ENCODE results near the gene TRPV4. TPM values are rescaled to one million over a fixed set of nuclear protein-coding genes. Genes with fewer than 3 reads are reported as not detected.

TRPV4 gene
- total and polyA plus RNA-seq, 9 of the 15 experiments (the other 6 are each of a cell fraction or from before 2014, with no cell fraction given) = 0.13 TPM; not detected in 8

DNA sequence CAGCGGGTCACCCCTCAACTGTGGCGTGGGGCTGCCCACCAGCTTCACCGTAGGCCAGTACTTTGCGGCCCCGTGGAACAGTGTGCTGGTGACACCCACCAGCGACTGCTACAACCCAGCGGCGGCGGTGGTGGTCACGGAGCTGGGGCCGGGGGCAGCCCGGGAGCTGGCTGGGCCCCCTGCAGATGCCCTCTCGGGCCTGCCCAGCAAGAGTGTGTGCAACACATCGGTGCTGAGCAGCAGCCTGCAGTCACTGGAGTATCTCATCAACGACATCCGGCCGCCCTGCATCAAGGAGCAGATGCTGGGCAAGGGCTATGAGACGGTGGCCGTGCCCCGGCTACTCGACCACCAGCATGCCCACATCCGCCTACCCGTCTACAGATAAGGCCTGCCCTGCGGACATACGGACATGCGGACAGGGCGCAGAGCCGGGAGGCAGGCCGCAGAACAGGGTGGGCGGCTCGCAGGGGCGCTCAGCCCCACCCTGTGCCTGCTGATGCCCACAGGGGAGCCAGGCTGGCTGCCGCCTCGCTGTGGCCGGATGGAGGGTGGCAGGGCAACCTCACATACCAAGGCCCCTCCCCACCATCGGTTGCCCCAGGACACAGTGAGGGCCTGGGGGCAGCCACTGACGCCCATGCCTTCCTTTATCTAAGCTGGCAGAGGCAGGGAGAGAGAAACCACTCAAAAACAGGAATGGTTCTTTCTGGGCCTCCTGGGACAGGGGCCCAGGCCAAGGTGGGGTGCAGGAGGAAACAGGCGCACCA, 64.1 kb downstream of the TRPV4 start:
- H3K9ac ChIP-seq (ENCODE audit: insufficient read depth in 1 of 2, low read depth in 2 of 2, low read length in 2 of 2) = no peak overlapping the region
- H3K27ac ChIP-seq (ENCODE audit: extremely low read depth, low read depth, low read length) = no peak overlapping the region
- peaks cover 0 to 22% of the 10 kb centered on the region in 2 experiments; a peak in 3 of 5 replicates for H3K4me1 ChIP-seq (replicated peaks in 1 of 2; ENCODE audit: control insufficient read depth in 2 of 2, insufficient read depth in 2 of 2, low read length in 2 of 2)
- H3K9me3 ChIP-seq (replicated peaks; ENCODE audit: control insufficient read depth, insufficient read depth, low read depth, low read length) = no peaks in the 10 kb centered on the region
- no peaks in the 10 kb centered on the region for H3K9me1 ChIP-seq (ENCODE audit: control insufficient read depth, insufficient read depth, low read length)
- no peaks in the 10 kb centered on the region for H3K36me3 ChIP-seq (ENCODE audit: control insufficient read depth, insufficient read depth, low read length)
- ChIA-PET POLR2A (interaction anchor here (0.6 kb wide), 1 partner anchor 10 kb away, joined by 3 read pairs; no protein-coding TSS in a partner anchor), CTCF (ENCODE audit: low intra/inter-chr PET ratio) (no interaction called here)
- BruUV-seq (replicated peaks) = no TSS peak
- no peaks in the 10 kb centered on the region for H3K79me2 ChIP-seq (ENCODE audit: control insufficient read depth, insufficient read depth, low read length)
- H3K4me3 ChIP-seq = no peak overlapping the region
- H2AFZ ChIP-seq (ENCODE audit: low read depth, low read length) = no peak overlapping the region
- peaks cover 9% of the 10 kb centered on the region; the same call in 1 of the 2 replicates for H4K20me1 ChIP-seq (replicated peaks; ENCODE audit: control insufficient read depth, insufficient read depth, low read length)
- intact Hi-C loops (cut with micrococcal nuclease) = no loop called here
- in situ Hi-C loops (cut with MboI) = no loop called here
- H3K4me2 ChIP-seq (ENCODE audit: insufficient read depth, low read length) = no peak overlapping the region
- 6% methylated on average over 32 of the region's 38 CpGs for WGBS (ENCODE audit: insufficient coverage, low coverage, missing lambda C conversion rate)
- peaks cover 29 to 81% of the 10 kb centered on the region in 2 experiments; a peak in 4 of 5 replicates for H3K27me3 ChIP-seq (ENCODE audit: control insufficient read depth in 2 of 2, insufficient read depth in 2 of 2, low read length in 2 of 2)
- no peak for TF ChIP-seq NR3C1 (CRISPR knock-in tag; IDR thresholded peaks at IDR 0.05)
- TF ChIP-seq SMARCB1 (IDR thresholded peaks at IDR 0.05; ENCODE audit: insufficient read length, low read depth) = no peak
- TF ChIP-seq, protein P1, sequence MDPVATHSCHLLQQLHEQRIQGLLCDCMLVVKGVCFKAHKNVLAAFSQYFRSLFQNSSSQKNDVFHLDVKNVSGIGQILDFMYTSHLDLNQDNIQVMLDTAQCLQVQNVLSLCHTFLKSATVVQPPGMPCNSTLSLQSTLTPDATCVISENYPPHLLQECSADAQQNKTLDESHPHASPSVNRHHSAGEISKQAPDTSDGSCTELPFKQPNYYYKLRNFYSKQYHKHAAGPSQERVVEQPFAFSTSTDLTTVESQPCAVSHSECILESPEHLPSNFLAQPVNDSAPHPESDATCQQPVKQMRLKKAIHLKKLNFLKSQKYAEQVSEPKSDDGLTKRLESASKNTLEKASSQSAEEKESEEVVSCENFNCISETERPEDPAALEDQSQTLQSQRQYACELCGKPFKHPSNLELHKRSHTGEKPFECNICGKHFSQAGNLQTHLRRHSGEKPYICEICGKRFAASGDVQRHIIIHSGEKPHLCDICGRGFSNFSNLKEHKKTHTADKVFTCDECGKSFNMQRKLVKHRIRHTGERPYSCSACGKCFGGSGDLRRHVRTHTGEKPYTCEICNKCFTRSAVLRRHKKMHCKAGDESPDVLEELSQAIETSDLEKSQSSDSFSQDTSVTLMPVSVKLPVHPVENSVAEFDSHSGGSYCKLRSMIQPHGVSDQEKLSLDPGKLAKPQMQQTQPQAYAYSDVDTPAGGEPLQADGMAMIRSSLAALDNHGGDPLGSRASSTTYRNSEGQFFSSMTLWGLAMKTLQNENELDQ (CRISPR knock-in tag; IDR thresholded peaks at IDR 0.05; ENCODE audit: borderline replicate concordance) = no peak
- TF ChIP-seq, protein P2, sequence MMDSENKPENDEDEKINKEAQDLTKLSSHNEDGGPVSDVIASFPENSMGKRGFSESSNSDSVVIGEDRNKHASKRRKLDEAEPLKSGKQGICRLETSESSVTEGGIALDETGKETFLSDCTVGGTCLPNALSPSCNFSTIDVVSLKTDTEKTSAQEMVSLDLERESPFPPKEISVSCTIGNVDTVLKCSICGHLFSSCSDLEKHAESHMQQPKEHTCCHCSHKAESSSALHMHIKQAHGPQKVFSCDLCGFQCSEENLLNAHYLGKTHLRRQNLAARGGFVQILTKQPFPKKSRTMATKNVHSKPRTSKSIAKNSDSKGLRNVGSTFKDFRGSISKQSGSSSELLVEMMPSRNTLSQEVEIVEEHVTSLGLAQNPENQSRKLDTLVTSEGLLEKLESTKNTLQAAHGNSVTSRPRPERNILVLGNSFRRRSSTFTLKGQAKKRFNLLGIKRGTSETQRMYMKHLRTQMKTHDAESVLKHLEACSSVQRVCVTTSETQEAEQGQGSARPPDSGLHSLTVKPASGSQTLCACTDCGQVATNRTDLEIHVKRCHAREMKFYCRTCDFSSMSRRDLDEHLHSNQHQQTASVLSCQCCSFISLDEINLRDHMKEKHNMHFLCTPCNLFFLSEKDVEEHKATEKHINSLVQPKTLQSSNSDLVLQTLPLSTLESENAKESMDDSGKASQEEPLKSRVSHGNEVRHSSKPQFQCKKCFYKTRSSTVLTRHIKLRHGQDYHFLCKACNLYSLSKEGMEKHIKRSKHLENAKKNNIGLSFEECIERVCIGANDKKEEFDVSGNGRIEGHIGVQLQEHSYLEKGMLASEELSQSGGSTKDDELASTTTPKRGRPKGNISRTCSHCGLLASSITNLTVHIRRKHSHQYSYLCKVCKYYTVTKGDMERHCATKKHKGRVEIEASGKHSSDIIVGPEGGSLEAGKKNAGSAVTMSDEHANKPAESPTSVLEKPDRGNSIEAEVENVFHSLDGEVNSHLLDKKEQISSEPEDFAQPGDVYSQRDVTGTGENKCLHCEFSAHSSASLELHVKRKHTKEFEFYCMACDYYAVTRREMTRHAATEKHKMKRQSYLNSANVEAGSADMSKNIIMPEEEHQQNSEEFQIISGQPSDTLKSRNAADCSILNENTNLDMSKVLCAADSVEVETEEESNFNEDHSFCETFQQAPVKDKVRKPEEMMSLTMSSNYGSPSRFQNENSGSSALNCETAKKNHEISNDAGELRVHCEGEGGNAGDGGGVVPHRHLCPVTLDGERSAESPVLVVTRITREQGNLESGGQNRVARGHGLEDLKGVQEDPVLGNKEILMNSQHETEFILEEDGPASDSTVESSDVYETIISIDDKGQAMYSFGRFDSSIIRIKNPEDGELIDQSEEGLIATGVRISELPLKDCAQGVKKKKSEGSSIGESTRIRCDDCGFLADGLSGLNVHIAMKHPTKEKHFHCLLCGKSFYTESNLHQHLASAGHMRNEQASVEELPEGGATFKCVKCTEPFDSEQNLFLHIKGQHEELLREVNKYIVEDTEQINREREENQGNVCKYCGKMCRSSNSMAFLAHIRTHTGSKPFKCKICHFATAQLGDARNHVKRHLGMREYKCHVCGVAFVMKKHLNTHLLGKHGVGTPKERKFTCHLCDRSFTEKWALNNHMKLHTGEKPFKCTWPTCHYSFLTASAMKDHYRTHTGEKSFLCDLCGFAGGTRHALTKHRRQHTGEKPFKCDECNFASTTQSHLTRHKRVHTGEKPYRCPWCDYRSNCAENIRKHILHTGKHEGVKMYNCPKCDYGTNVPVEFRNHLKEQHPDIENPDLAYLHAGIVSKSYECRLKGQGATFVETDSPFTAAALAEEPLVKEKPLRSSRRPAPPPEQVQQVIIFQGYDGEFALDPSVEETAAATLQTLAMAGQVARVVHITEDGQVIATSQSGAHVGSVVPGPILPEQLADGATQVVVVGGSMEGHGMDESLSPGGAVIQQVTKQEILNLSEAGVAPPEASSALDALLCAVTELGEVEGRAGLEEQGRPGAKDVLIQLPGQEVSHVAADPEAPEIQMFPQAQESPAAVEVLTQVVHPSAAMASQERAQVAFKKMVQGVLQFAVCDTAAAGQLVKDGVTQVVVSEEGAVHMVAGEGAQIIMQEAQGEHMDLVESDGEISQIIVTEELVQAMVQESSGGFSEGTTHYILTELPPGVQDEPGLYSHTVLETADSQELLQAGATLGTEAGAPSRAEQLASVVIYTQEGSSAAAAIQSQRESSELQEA (IDR thresholded peaks at IDR 0.05; ENCODE audit: low read depth) = no peak
- TF ChIP-seq, protein P3, sequence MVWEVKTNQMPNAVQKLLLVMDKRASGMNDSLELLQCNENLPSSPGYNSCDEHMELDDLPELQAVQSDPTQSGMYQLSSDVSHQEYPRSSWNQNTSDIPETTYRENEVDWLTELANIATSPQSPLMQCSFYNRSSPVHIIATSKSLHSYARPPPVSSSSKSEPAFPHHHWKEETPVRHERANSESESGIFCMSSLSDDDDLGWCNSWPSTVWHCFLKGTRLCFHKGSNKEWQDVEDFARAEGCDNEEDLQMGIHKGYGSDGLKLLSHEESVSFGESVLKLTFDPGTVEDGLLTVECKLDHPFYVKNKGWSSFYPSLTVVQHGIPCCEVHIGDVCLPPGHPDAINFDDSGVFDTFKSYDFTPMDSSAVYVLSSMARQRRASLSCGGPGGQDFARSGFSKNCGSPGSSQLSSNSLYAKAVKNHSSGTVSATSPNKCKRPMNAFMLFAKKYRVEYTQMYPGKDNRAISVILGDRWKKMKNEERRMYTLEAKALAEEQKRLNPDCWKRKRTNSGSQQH (CRISPR knock-in tag; IDR thresholded peaks at IDR 0.05) = no peak
- no peak for TF ChIP-seq ZKSCAN8 (CRISPR knock-in tag; IDR thresholded peaks at IDR 0.05)
- FAIRE-seq (no peak), ATAC-seq (no peak), DNase-seq (ENCODE audit: extremely low read depth in 1 of 4, low spot score in 3 of 4) (no peak)
